Thymus (tissue), 11 donors: ENCODE data around the gene RPL6. TPM values are rescaled to one million over a fixed set of nuclear protein-coding genes. Genes with fewer than 3 reads are reported as not detected.
"Not testable (repeated sequence)": the region's sequence is repeated elsewhere in the genome, so short reads cannot be mapped to it uniquely, and the experiment has no call there.

Experiments used
- DNase-seq, 9 donors: peaks; one replicate each; pipeline ENCODE4 v3.0.0-alpha.2; 2013; ENCODE audit warnings: low spot score in 9 of 9, low read depth in 6 of 9, missing footprints in 1 of 9
- H3K27ac ChIP-seq, 2 donors: one replicate each; pipeline ENCODE4 v1.5.1; 2013; ENCODE audit warnings: control low read depth in 1 of 2, low read depth in 1 of 2, low read length in 1 of 2, mild to moderate bottlenecking in 1 of 2, moderate library complexity in 1 of 2
- H3K27me3 ChIP-seq, 2 donors: one replicate each; pipeline ENCODE4 v1.5.1; 2013; ENCODE audit warnings: low read length in 1 of 2; ENCODE audit not compliant: control insufficient read depth in 2 of 2, insufficient read depth in 1 of 2
- H3K36me3 ChIP-seq, 2 donors: one replicate each; pipeline ENCODE4 v1.5.1; 2013; ENCODE audit warnings: low read length in 1 of 2, mild to moderate bottlenecking in 1 of 2, moderate library complexity in 1 of 2; ENCODE audit not compliant: control insufficient read depth in 2 of 2, insufficient read depth in 2 of 2
- H3K4me1 ChIP-seq, 2 donors: one replicate each; pipeline ENCODE4 v1.5.1; 2013; ENCODE audit warnings: low read length in 2 of 2; ENCODE audit not compliant: control insufficient read depth in 2 of 2, insufficient read depth in 2 of 2
- H3K4me3 ChIP-seq, 2 donors: one replicate each; pipeline ENCODE4 v1.5.1; 2013; ENCODE audit warnings: low read length in 2 of 2, control low read depth in 1 of 2, mild to moderate bottlenecking in 1 of 2
- H3K9me3 ChIP-seq, 2 donors: one replicate each; pipeline ENCODE4 v1.5.1; 2013; ENCODE audit warnings: low read length in 1 of 2, mild to moderate bottlenecking in 1 of 2; ENCODE audit not compliant: control insufficient read depth in 2 of 2, insufficient read depth in 1 of 2
- WGBS: extraction: QIAGEN DNeasy Blood & Tissue Kit; methylation state at CpG from one replicate; pipeline ENCODE4 v1.1.7; 2013; 5-methylcytosine and 5-hydroxymethylcytosine counted together
- polyA plus RNA-seq: library from polyadenylated mRNA; stranded (reverse); fragments of 200-250 nt; gene quantifications from one replicate; pipeline ENCODE4 v1.2.3, GENCODE V29; 2013
- total RNA-seq: library from RNA; stranded (reverse); fragments of 120-200 nt; gene quantifications from one replicate; pipeline ENCODE4 v1.2.4, GENCODE V29; 2013
- donor health status: healthy.

The RPL6 gene
- total and polyA plus RNA-seq, 2 donors = 2,335 to 3,437 TPM

DNA sequence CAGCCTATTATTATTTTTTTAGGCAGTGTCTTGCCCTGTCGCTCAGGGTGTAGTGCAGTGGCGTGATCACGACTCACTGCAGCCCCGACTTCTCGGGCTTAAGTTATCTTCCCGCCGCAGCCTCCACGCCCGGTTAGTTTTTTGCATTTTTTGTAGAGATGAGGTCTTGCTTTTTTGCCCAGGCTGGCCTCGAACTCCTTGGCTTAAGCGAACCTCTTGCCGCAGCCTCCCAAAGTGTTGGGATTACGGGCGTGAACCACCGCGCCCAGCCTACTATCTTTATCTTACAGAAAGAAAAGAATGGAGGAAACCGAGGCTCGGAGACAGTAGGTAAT is 8.8 kb upstream of the RPL6 start:
- no peaks in the 10 kb centered on the region for H3K36me3 ChIP-seq
- peak overlapping the region; percentile 82 to 91 for H3K27ac ChIP-seq
- H3K9me3 ChIP-seq = no peaks in the 10 kb centered on the region
- DNase-seq = peak in 1 of 9 donors; percentile 14
- WGBS = 3% methylated on average over 18 of the region's 18 CpGs
- peaks cover 0 to 11% of the 10 kb centered on the region in 2 donors for H3K4me1 ChIP-seq
- H3K4me3 ChIP-seq = peak overlapping the region; percentile 84 to 97
- no peaks in the 10 kb centered on the region for H3K27me3 ChIP-seq

DNA sequence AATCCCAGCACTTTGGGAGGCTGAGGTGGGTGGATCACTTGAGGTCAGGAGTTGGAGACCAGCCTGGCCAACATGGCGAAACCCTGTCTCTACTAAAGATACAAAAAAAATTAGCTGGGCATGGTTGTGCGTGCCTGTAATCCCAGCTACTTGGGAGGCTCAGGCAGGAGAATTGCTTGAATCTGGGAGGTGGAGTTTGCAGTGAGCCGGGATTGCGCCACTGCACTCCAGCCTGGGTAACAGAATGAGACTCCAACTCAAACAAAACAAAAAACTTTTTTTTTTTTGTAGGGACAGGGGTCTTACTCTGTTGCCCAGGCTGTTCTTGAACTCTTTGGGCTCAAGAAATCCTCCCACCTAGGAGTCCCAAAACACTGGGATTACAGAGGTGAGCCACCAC is 6.1 kb upstream of the RPL6 start:
- peaks cover 0 to 11% of the 10 kb centered on the region in 2 donors for H3K4me1 ChIP-seq

GRCh38 chr12:112413855-112414625 is 4.6 kb upstream of the RPL6 start:
- Histone ChIP-seq H3K9me3 (no peaks in the 10 kb centered on the region), H3K4me3 (no peak overlapping the region), H3K36me3 (no peaks in the 10 kb centered on the region), H3K27ac (no peak overlapping the region), H3K27me3 (no peaks in the 10 kb centered on the region), H3K4me1 (peaks cover 0 to 6% of the 10 kb centered on the region in 2 donors)
- WGBS = 82% methylated on average over 2 of the region's 2 CpGs
- no peak for DNase-seq

More for the DNA sequence above, 6.1 kb upstream of the RPL6 start:
- H3K9me3 ChIP-seq, H3K36me3 ChIP-seq, H3K27me3 ChIP-seq, DNase-seq, H3K4me3 ChIP-seq, H3K27ac ChIP-seq: not testable (repeated sequence)
- 96% methylated on average over 4 of the region's 4 CpGs for WGBS

GRCh38 chr12:112409906-112410244 is 470 bp upstream of the RPL6 start:
- 96% methylated on average over 14 of the region's 14 CpGs for WGBS
- H3K36me3 ChIP-seq = peaks cover 18 to 35% of the 10 kb centered on the region in 2 donors
- no peak overlapping the region for H3K4me3 ChIP-seq
- no peak for DNase-seq
- no peaks in the 10 kb centered on the region for H3K9me3 ChIP-seq
- no peak overlapping the region for H3K27ac ChIP-seq
- peaks cover 5 to 8% of the 10 kb centered on the region in 2 donors for H3K4me1 ChIP-seq
- no peaks in the 10 kb centered on the region for H3K27me3 ChIP-seq

GRCh38 chr12:112408621-112409020 is 784 bp downstream of the RPL6 start:
- Histone ChIP-seq H3K4me1 (peaks cover 5 to 8% of the 10 kb centered on the region in 2 donors), H3K27me3 (no peaks in the 10 kb centered on the region), H3K27ac (peak overlapping the region; percentile 95), H3K36me3 (peaks cover 31 to 44% of the 10 kb centered on the region in 2 donors), H3K9me3 (no peaks in the 10 kb centered on the region), H3K4me3 (peak overlapping the region; percentile 70 to 73)
- WGBS = 24% methylated on average over 5 of the region's 5 CpGs
- no peak for DNase-seq

- H3K36me3 ChIP-seq = peaks cover 32 to 44% of the 10 kb centered on the region in 2 donors
- 96% methylated on average over 6 of the region's 6 CpGs for WGBS
- not testable (repeated sequence) for H3K4me3 ChIP-seq, H3K4me1 ChIP-seq, DNase-seq, H3K9me3 ChIP-seq, H3K27ac ChIP-seq, H3K27me3 ChIP-seq
Observed at GRCh38 chr12:112407683-112408082, 1.7 kb downstream of the RPL6 start.

GRCh38 chr12:112406519-112407488 is 2.6 kb downstream of the RPL6 start:
- Histone ChIP-seq H3K4me3 (no peak overlapping the region), H3K27ac (no peak overlapping the region), H3K27me3 (no peaks in the 10 kb centered on the region), H3K36me3 (peaks cover 32 to 44% of the 10 kb centered on the region in 2 donors), H3K9me3 (no peaks in the 10 kb centered on the region), H3K4me1 (peaks cover 5 to 8% of the 10 kb centered on the region in 2 donors)
- 92% methylated on average over 11 of the region's 11 CpGs for WGBS
- DNase-seq = no peak

DNA sequence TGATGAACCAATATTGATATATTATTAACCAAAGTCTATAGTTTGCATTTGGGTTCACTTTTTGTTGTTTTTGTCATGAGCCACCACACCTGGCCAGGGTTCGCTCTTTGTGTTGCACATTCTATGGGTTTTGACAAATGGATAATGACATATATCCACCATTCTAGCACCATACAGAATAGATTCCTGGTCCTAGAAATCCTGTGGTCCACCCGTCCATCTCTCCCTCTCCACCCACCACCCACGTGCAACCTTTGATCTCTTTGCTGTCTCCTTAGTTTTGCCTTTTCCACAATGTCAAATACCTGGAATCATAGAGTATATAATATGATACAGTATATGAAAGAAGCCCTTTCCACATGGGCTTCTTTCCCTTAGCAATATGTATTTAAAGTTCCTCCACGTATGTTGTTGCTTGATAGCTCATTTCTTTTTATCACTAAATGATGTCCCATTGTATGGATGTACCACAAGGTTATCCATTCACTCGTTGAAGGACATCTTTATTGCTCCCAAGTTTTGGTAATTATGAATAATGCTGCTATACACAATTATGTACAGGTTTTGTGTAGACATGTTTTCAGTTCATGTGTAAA is 7.4 kb downstream of the RPL6 start:
- no peaks in the 10 kb centered on the region for H3K4me1 ChIP-seq
- 87% methylated on average over 5 of the region's 5 CpGs for WGBS
- H3K4me3 ChIP-seq = no peak overlapping the region
- no peak overlapping the region for H3K27ac ChIP-seq
- no peaks in the 10 kb centered on the region for H3K27me3 ChIP-seq
- no peak for DNase-seq
- H3K36me3 ChIP-seq = peaks cover 29 to 30% of the 10 kb centered on the region in 2 donors
- no peaks in the 10 kb centered on the region for H3K9me3 ChIP-seq

DNA sequence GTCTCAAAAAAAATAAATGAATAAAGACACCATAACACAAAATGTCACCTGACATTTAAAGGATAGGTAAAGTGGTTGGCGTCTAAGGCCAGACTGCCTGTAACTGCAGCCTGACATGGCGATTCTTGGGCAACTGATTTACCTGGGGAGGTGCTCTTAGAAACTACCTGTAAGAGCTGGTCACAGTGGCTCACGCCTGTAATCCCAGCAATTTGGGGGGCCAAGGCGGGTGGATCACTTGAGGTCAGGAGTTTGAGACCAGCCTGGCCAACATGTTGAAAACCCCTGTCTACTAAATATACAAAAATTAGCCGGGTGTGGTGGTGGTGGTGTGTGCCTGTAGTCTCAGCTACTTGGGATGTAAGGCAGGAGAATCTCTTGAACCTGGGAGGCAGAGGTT is 8.4 kb downstream of the RPL6 start:
- WGBS = 97% methylated on average over 5 of the region's 5 CpGs
- no peaks in the 10 kb centered on the region for H3K4me1 ChIP-seq
- no peak overlapping the region for H3K27ac ChIP-seq
- H3K36me3 ChIP-seq = peaks cover 20 to 22% of the 10 kb centered on the region in 2 donors
- no peaks in the 10 kb centered on the region for H3K9me3 ChIP-seq
- no peak for DNase-seq
- no peaks in the 10 kb centered on the region for H3K27me3 ChIP-seq
- no peak overlapping the region for H3K4me3 ChIP-seq
